Mucosa of descending colon (tissue), 3 donors: ENCODE results near the gene KIAA0753. TPM values are rescaled to one million over a fixed set of nuclear protein-coding genes. Genes with fewer than 3 reads are reported as not detected.

Source experiments
- ATAC-seq: fragments of 200-7000 bp; cut with Tn5 transposase; one replicate; pipeline ENCODE4 v1.9.1; 2020; ENCODE audit warnings: mild to moderate bottlenecking, moderate library complexity
- DNase-seq, 3 donors: peaks; one replicate each; pipeline ENCODE4 v3.0.0-alpha.2; 2020
- H3K36me3 ChIP-seq: fragments of 200-600 bp; one replicate; pipeline ENCODE4 v1.8.0; 2021; ENCODE audit warnings: low read depth, mild to moderate bottlenecking
- H3K4me1 ChIP-seq: fragments of 200-600 bp; one replicate; pipeline ENCODE4 v1.8.0; 2021; ENCODE audit warnings: low read depth, mild to moderate bottlenecking
- H3K4me3 ChIP-seq: fragments of 200-600 bp; one replicate; pipeline ENCODE4 v1.8.0; 2021; ENCODE audit warnings: mild to moderate bottlenecking
- H3K9me3 ChIP-seq: fragments of 200-600 bp; one replicate; pipeline ENCODE4 v1.8.0; 2021; ENCODE audit warnings: mild to moderate bottlenecking
- CTCF ChIP-seq: fragments of 200-600 bp; IDR thresholded peaks from one replicate; pipeline ENCODE4 v1.8.0; 2022; ENCODE audit warnings: antibody characterized with exemption, mild to moderate bottlenecking
- intact Hi-C, 2 donors: fragments of 100-400 bp; cut with DNase I in 1 of 2; cut with micrococcal nuclease in 1 of 2; formaldehyde crosslinking; loops; one replicate each; pipeline versions ENCODE4 v1.11.0 to v1.11.1; 2022; cut with DNase I, micrococcal nuclease
- total RNA-seq, 3 donors: library from RNA; stranded (reverse); fragmentation: NEBNext Ultra II Directional in 2 of 3; extraction: Animal tissue kit (Norgen Biotek cat#: 25700) in 2 of 3; gene quantifications; one replicate each; pipeline versions ENCODE4 v1.2.1 to v1.2.4, GENCODE V29; 2021 to 2023
- donor health status: DM: no; HTN: no; CAD: no; lungs with moderate emphysema.
- donor health status: DM: no; HTN: no; CAD: no.
- donor health status: DM: no; HTN: yes; CAD: no.

Gene KIAA0753
- total RNA-seq, 3 donors from 2014 or later, result 15.5 to 22.8 (median 18.6) TPM

- intact Hi-C loops, result no loop called here
- ATAC-seq, result no peak
These were observed 72.2 kb downstream of the KIAA0753 start for GRCh38 chr17:6568184-6568758.

GRCh38 chr17:6567528-6568183 lies 72.9 kb downstream of the KIAA0753 start:
- intact Hi-C loops, result no loop called here
- Histone ChIP-seq H3K9me3 (no peaks in the 10 kb centered on the region), H3K4me3 (no peak overlapping the region), H3K4me1 (no peaks in the 10 kb centered on the region), H3K36me3 (no peaks in the 10 kb centered on the region)
- ATAC-seq, result peak; percentile 49
- no peak for TF ChIP-seq CTCF
- peak in 1 of 3 donors; percentile 29 for DNase-seq

More at GRCh38 chr17:6568184-6568758, 72.2 kb downstream of the KIAA0753 start:
- Histone ChIP-seq H3K4me1 (no peaks in the 10 kb centered on the region), H3K4me3 (no peak overlapping the region), H3K9me3 (no peaks in the 10 kb centered on the region), H3K36me3 (no peaks in the 10 kb centered on the region)
- no peak for TF ChIP-seq CTCF
- DNase-seq, result no peak

- intact Hi-C loops, result no loop called here
- no peak for ATAC-seq
- TF ChIP-seq CTCF, result no peak
- H3K4me1 ChIP-seq, result no peaks in the 10 kb centered on the region
- no peak for DNase-seq
- no peaks in the 10 kb centered on the region for H3K9me3 ChIP-seq
- no peaks in the 10 kb centered on the region for H3K36me3 ChIP-seq
- no peak overlapping the region for H3K4me3 ChIP-seq
These were observed 79.1 kb downstream of the KIAA0753 start for GRCh38 chr17:6561446-6561845.

- no peak for TF ChIP-seq CTCF
- Histone ChIP-seq H3K4me3 (no peak overlapping the region), H3K9me3 (no peaks in the 10 kb centered on the region), H3K36me3 (no peaks in the 10 kb centered on the region), H3K4me1 (peaks cover 5% of the 10 kb centered on the region)
- DNase-seq, result no peak
- ATAC-seq, result no peak
- intact Hi-C loops, result no loop called here
These were observed 80.0 kb downstream of the KIAA0753 start for GRCh38 chr17:6560496-6560895.

GRCh38 chr17:6559753-6560215 lies 80.7 kb downstream of the KIAA0753 start:
- peaks cover 5% of the 10 kb centered on the region for H3K4me1 ChIP-seq
- no peaks in the 10 kb centered on the region for H3K9me3 ChIP-seq
- DNase-seq (no peak), ATAC-seq (no peak)
- TF ChIP-seq CTCF, result no peak
- intact Hi-C loops, result no loop called here
- H3K36me3 ChIP-seq, result no peaks in the 10 kb centered on the region
- no peak overlapping the region for H3K4me3 ChIP-seq
